GM18861 (cell line): Measurements from ENCODE around the gene NUDT3.
"Not testable (repeated sequence)": the region's sequence is repeated elsewhere in the genome, so short reads cannot be mapped to it uniquely, and the experiment has no call there.

ENCODE experiments used
- ATAC-seq: cut with Tn5 transposase; IDR thresholded peaks from one replicate; pipeline ENCODE4 v1.9.1; 2021; ENCODE audit not compliant: unreplicated experiment

Gene NUDT3

GRCh38 chr6:34267746-34268145 lies 124.7 kb downstream of the NUDT3 start:
- ATAC-seq = no peak

- not testable (repeated sequence) for ATAC-seq
Observed at GRCh38 chr6:34263484-34263883, 129.0 kb downstream of the NUDT3 start.

- no peak for ATAC-seq
Observed at GRCh38 chr6:34260576-34261267, 131.7 kb downstream of the NUDT3 start.

- ATAC-seq = no peak
Observed at GRCh38 chr6:34259529-34260069, 132.9 kb downstream of the NUDT3 start.

- ATAC-seq = not testable (repeated sequence)
Observed at GRCh38 chr6:34252395-34252794, 140.1 kb downstream of the NUDT3 start.

GRCh38 chr6:34249469-34250261 lies 142.8 kb downstream of the NUDT3 start:
- peak; percentile 18 for ATAC-seq

GRCh38 chr6:34248727-34249468 lies 143.6 kb downstream of the NUDT3 start, which contains the start of gene SMIM29:
Gene SMIM29 (minus strand): TSS chr6:34249006. CDS start chr6:34247791, 1,215 bp downstream.
- ATAC-seq = peak; percentile 60

GRCh38 chr6:34248198-34248726 lies 144.2 kb downstream of the NUDT3 start:
- ATAC-seq = no peak

- ATAC-seq = no peak
Observed at GRCh38 chr6:34247481-34248197, 144.8 kb downstream of the NUDT3 start.

GRCh38 chr6:34246563-34247391 lies 145.7 kb downstream of the NUDT3 start:
- ATAC-seq = no peak

GRCh38 chr6:34246249-34246562 lies 146.3 kb downstream of the NUDT3 start:
- ATAC-seq = no peak

- not testable (repeated sequence) for ATAC-seq
Observed at GRCh38 chr6:34245761-34246140, 146.7 kb downstream of the NUDT3 start.

GRCh38 chr6:34245032-34245760 lies 147.3 kb downstream of the NUDT3 start:
- not testable (repeated sequence) for ATAC-seq

GRCh38 chr6:34243901-34244884 lies 148.3 kb downstream of the NUDT3 start:
- no peak for ATAC-seq

- ATAC-seq = no peak
Observed at GRCh38 chr6:34243131-34243771, 149.2 kb downstream of the NUDT3 start.

GRCh38 chr6:34242252-34243130 lies 150.0 kb downstream of the NUDT3 start:
- no peak for ATAC-seq
